ENCODE data around the gene ACAA2. TPM values are rescaled to one million over a fixed set of nuclear protein-coding genes. Genes with fewer than 3 reads are reported as not detected.
"Not testable (repeated sequence)": the region's sequence is repeated elsewhere in the genome, so short reads cannot be mapped to it uniquely, and the experiment has no call there.

Gene ACAA2
- total and polyA plus RNA-seq, 10 donors, result 20.9 to 44.0 (median 34.0) TPM

DNA sequence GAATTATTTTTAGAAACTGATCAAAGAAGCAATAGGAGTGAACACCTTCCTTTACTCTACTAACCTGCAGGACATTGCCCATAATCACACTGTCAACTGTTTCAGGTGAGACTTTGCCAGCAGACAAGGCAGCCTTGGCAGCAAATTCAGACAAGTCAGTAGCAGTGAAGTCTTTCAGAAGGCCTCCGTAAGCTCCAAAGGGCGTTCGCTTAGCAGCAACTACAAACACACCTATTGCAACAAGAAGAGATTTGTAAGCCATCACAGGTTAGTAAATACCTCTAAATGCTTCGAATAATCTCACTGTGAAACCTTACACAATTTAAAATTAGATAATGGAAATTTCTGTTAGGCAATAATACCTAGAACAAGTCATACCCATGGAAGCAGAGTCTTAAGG lies 10.7 kb downstream of the ACAA2 start:
- Histone ChIP-seq H3K4me1 (no peaks in the 10 kb centered on the region), H3K36me3 (peaks cover 0 to 40% (median 6%) of the 10 kb centered on the region in 6 donors), H3K4me3 (no peak overlapping the region), H3K9me3 (peaks cover 0 to 1% (median 0%) of the 10 kb centered on the region in 8 donors), H3K27me3 (replicated peaks in 1 of 7) (no peaks in the 10 kb centered on the region), H3K27ac (no peak overlapping the region)
- DNase-seq, result no peak
- no peak for TF ChIP-seq POLR2A (IDR thresholded peaks at IDR 0.05)
- 96 to 99% (median 97%) methylated on average over 4 of the region's 4 CpGs for WGBS, 5 donors
- intact Hi-C loops (cut with DNase I; ENCODE audit: low total_unique reads), result no loop called here

DNA sequence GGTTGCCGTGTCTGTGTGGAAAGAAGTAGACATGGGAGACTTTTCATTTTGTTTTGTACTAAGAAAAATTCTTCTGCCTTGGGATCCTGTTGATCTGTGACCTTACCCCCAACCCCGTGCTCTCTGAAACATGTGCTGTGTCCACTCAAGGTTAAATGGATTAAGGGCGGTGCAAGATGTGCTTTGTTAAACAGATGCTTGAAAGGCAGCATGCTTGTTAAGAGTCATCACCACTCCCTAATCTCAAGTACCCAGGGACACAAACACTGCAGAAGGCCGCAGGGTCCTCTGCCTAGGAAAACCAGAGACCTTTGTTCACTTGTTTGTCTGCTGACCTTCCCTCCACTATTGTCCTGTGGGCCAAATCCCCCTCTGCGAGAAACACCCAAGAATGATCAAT lies 12.8 kb downstream of the ACAA2 start:
- intact Hi-C loops (cut with DNase I; ENCODE audit: low total_unique reads), result not testable (repeated sequence)

DNA sequence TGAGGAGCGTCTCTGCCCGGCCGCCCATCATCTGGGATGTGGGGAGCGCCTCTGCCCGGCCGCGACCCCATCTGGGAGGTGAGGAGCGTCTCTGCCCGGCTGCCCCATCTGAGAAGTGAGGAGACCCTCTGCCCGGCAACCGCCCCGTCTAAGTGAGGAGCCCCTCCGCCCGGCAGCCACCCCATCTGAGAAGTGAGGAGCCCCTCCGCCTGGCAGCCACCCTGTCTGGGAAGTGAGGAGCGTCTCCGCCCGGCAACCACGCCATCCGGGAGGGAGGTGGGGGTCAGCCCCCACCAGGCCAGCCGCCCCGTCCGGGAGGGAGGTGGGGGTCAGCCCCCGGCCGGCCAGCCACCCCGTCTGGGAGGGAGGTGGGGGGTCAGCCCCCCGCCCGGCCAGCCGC lies 13.5 kb downstream of the ACAA2 start:
- DNase-seq; H3K4me1 ChIP-seq; H3K4me3 ChIP-seq; H3K27ac ChIP-seq; H3K27me3 ChIP-seq (replicated peaks in 1 of 7); H3K9me3 ChIP-seq; intact Hi-C loops (cut with DNase I; ENCODE audit: low total_unique reads): not testable (repeated sequence)
- WGBS, 5 donors, result 95 to 98% (median 97%) methylated on average over 13 to 21 of the region's 29 CpGs; no CpG with 5 or more reads in 1 of the 5 donors
- peaks cover 0 to 68% (median 19%) of the 10 kb centered on the region in 6 donors for H3K36me3 ChIP-seq

More for the DNA sequence above, 12.8 kb downstream of the ACAA2 start:
- not testable (repeated sequence) for H3K4me1 ChIP-seq; DNase-seq; H3K27ac ChIP-seq; H3K9me3 ChIP-seq; H3K4me3 ChIP-seq; H3K27me3 ChIP-seq (replicated peaks in 1 of 7)
- peaks cover 0 to 61% (median 14%) of the 10 kb centered on the region in 6 donors for H3K36me3 ChIP-seq
- 87 to 97% (median 92%) methylated on average over 2 to 5 of the region's 5 CpGs for WGBS, 5 donors

DNA sequence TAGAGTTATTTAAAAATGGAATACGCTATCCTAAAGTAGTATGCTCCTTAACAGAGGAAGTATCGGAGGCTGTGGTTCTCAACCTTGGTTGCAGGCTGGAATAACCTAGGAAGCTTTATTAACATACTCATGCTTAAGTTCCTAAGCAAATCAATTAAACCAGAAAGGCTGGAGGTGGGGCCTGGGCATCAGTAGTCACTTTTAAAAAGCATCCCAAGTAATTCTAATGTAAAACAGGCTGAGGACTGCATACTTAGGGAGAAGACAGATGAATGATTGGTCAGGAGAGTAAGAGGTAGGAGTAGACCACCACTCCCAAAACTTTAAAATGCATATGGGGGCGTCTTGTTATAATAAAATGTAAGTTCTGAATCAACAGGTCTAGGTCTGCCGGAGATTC lies 15.3 kb downstream of the ACAA2 start:
- intact Hi-C loops (cut with DNase I; ENCODE audit: low total_unique reads), result no loop called here
- peaks cover 3 to 86% (median 36%) of the 10 kb centered on the region in 6 donors for H3K36me3 ChIP-seq
- H3K27ac ChIP-seq, result no peak overlapping the region
- no peak for DNase-seq
- H3K4me1 ChIP-seq, result no peaks in the 10 kb centered on the region
- no peak overlapping the region for H3K4me3 ChIP-seq
- H3K27me3 ChIP-seq (replicated peaks in 1 of 7), result no peaks in the 10 kb centered on the region
- WGBS, 5 donors, result 94 to 99% (median 97%) methylated on average over 4 of the region's 4 CpGs
- H3K9me3 ChIP-seq, result no peaks in the 10 kb centered on the region
- TF ChIP-seq, protein P1, sequence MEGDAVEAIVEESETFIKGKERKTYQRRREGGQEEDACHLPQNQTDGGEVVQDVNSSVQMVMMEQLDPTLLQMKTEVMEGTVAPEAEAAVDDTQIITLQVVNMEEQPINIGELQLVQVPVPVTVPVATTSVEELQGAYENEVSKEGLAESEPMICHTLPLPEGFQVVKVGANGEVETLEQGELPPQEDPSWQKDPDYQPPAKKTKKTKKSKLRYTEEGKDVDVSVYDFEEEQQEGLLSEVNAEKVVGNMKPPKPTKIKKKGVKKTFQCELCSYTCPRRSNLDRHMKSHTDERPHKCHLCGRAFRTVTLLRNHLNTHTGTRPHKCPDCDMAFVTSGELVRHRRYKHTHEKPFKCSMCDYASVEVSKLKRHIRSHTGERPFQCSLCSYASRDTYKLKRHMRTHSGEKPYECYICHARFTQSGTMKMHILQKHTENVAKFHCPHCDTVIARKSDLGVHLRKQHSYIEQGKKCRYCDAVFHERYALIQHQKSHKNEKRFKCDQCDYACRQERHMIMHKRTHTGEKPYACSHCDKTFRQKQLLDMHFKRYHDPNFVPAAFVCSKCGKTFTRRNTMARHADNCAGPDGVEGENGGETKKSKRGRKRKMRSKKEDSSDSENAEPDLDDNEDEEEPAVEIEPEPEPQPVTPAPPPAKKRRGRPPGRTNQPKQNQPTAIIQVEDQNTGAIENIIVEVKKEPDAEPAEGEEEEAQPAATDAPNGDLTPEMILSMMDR (IDR thresholded peaks at IDR 0.05 in 8 of 11, conservative IDR thresholded peaks at IDR 0.05 in 3 of 11), result no peak
- TF ChIP-seq POLR2A (IDR thresholded peaks at IDR 0.05) (no peak), POLR2AphosphoS5 (IDR thresholded peaks at IDR 0.05) (no peak)

DNA sequence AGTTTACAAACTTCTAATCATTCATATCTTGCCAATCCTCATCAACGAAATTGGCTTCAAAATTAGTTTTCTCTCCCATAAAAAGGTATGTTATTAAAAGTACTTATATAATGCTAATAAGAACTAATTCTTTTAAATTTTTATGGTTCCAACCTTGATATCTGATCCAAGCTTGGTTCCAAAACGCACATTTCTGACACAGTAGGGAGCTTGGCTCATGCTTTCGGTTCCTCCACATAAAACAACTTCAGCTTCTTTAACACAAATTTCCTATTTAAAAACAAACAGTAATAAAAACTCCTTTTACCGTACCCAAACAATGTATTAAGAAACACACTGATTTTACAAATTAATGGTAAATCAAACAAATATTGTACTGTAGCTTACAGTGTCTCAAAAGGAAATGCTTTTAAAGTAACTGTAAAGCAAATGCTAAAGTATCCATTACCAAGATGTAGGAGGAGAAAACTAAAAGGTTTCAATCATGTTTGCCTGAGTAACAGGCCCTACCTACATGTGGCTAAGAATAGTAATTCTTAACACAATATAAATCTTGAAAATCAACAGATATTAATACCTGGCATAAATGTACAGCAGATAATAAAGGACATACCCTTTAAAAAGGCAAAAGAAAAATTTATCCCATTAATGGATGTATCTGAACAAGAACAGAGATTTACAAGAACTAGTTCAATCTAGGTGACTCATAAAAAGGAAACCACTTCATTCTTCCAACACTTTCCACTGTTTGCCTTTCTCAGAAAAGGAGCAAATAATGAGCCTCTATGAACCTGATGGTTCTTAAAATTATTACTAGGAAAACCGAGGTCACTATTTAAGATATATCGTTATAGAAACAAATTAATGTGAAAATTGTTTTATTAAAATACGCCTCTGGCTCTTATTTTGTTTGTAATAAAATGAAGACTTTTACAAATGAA lies 17.5 kb downstream of the ACAA2 start:
- peaks cover 3 to 87% (median 49%) of the 10 kb centered on the region in 6 donors for H3K36me3 ChIP-seq
- H3K9me3 ChIP-seq, result no peaks in the 10 kb centered on the region
- H3K27me3 ChIP-seq (replicated peaks in 1 of 7), result no peaks in the 10 kb centered on the region
- WGBS, 5 donors, result 93 to 97% (median 95%) methylated on average over 7 of the region's 7 CpGs
- H3K4me1 ChIP-seq, result no peaks in the 10 kb centered on the region
- no peak for DNase-seq
- H3K4me3 ChIP-seq, result no peak overlapping the region
- TF ChIP-seq POLR2A (IDR thresholded peaks at IDR 0.05), result no peak
- no peak for TF ChIP-seq POLR2AphosphoS5 (IDR thresholded peaks at IDR 0.05)
- TF ChIP-seq, protein P1 (IDR thresholded peaks at IDR 0.05 in 8 of 11, conservative IDR thresholded peaks at IDR 0.05 in 3 of 11), result no peak
- H3K27ac ChIP-seq, result no peak overlapping the region
- intact Hi-C loops (cut with DNase I; ENCODE audit: low total_unique reads), result no loop called here
